Measurements from ENCODE around the gene CRAT.

DNA sequence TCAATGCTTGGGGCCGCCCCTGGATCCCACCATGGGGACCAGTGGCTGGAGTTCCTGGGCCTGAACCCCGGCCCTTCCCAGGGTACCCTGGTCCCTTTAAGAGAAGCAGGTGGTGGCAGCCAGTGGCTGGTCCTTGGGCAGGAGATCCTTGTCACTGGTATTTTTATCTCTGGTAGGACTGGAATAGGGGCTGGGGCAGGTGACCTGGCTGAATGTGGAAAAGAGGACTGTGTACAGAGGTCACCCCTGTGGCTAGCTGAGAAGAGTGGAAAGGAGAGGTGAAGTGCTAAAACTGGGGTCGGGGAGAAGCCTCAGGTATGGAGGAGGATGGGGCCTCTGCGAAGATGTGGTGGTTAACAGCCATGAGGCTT lies 7.0 kb downstream of the CRAT start:
- TF ChIP-seq, protein P1, sequence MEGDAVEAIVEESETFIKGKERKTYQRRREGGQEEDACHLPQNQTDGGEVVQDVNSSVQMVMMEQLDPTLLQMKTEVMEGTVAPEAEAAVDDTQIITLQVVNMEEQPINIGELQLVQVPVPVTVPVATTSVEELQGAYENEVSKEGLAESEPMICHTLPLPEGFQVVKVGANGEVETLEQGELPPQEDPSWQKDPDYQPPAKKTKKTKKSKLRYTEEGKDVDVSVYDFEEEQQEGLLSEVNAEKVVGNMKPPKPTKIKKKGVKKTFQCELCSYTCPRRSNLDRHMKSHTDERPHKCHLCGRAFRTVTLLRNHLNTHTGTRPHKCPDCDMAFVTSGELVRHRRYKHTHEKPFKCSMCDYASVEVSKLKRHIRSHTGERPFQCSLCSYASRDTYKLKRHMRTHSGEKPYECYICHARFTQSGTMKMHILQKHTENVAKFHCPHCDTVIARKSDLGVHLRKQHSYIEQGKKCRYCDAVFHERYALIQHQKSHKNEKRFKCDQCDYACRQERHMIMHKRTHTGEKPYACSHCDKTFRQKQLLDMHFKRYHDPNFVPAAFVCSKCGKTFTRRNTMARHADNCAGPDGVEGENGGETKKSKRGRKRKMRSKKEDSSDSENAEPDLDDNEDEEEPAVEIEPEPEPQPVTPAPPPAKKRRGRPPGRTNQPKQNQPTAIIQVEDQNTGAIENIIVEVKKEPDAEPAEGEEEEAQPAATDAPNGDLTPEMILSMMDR (IDR thresholded peaks at IDR 0.05): no peak
- TF ChIP-seq POLR2A (IDR thresholded peaks at IDR 0.05; ENCODE audit: low read depth): no peak
- TF ChIP-seq POLR2AphosphoS5 (IDR thresholded peaks at IDR 0.05): no peak

Data from esophagus muscularis mucosa (tissue), 3 donors.